Kidney (tissue), 14 donors: ENCODE measurements around the gene STUB1. TPM values are rescaled to one million over a fixed set of nuclear protein-coding genes. Genes with fewer than 3 reads are reported as not detected.

Experiments used
- DNase-seq, 5 donors: peaks; one replicate each; pipeline ENCODE4 v3.0.0-alpha.2; 2013 to 2020
- FAIRE-seq: peaks from 2 replicates; lab custom pipeline; 2012; peaks lifted over from hg19 to GRCh38; lab: Jason Lieb, UNC
- H3K27ac ChIP-seq, 2 donors: one replicate each; pipeline ENCODE4 v1.7.0; 2013; ENCODE audit warnings: low read depth in 2 of 2, low read length in 2 of 2, inconsistent platforms in 1 of 2
- H3K27me3 ChIP-seq: one replicate; pipeline ENCODE4 v1.7.1; 2013; ENCODE audit warnings: low read length, inconsistent platforms; ENCODE audit not compliant: control insufficient read depth, insufficient read depth
- H3K36me3 ChIP-seq, 3 donors: one replicate each; pipeline versions ENCODE4 v1.7.0 to v1.7.1; 2013; ENCODE audit warnings: low read length in 3 of 3, control low read depth in 1 of 3, inconsistent platforms in 1 of 3; ENCODE audit not compliant: insufficient read depth in 3 of 3, control insufficient read depth in 2 of 3
- H3K4me1 ChIP-seq, 3 donors: one replicate each; pipeline versions ENCODE4 v1.7.0 to v1.7.1; 2013; ENCODE audit warnings: low read length in 3 of 3, inconsistent platforms in 1 of 3, low read depth in 1 of 3; ENCODE audit not compliant: control insufficient read depth in 2 of 3, insufficient read depth in 2 of 3
- H3K4me3 ChIP-seq, 3 donors: one replicate each; pipeline versions ENCODE4 v1.7.0 to v1.8.1; 2013; ENCODE audit warnings: low read length in 3 of 3, control low read depth in 1 of 3, inconsistent platforms in 1 of 3
- H3K9ac ChIP-seq, 3 donors: one replicate each; pipeline versions ENCODE4 v1.7.0 to v1.7.1; 2013; ENCODE audit warnings: low read length in 3 of 3, control low read depth in 1 of 3, inconsistent platforms in 1 of 3
- H3K9me3 ChIP-seq, 3 donors: one replicate each; pipeline versions ENCODE4 v1.7.0 to v1.7.1; 2013; ENCODE audit warnings: low read length in 3 of 3, control low read depth in 1 of 3, inconsistent platforms in 1 of 3; ENCODE audit not compliant: control insufficient read depth in 2 of 3, insufficient read depth in 1 of 3
- CTCF ChIP-seq: IDR thresholded peaks from 3 replicates; pipeline ENCODE4 v1.5.1; 2012; ENCODE audit warnings: mild to moderate bottlenecking, moderate library complexity, borderline replicate concordance; ENCODE audit not compliant: insufficient read depth; ENCODE audit errors: extremely low read depth
- intact Hi-C: fragments of 100-400 bp; cut with DNase I; formaldehyde crosslinking; loops from one replicate; pipeline ENCODE4 v1.11.1; 2022
- polyA plus RNA-seq: library from polyadenylated mRNA; stranded (reverse); fragments of 350-450 nt; fragmentation: Illumina TruSeq; extraction: RNeasy Lipid Tissue Mini Kit (QIAGEN cat#74804); gene quantifications from one replicate; pipeline ENCODE4 v1.2.3, GENCODE V29; 2014; ENCODE audit warnings: low read depth, low replicate concordance; ENCODE audit not compliant: insufficient read depth
- total RNA-seq: library from RNA; stranded (reverse); fragmentation: NEBNext Ultra II Directional; extraction: Animal tissue kit (Norgen Biotek cat#: 25700); gene quantifications from one replicate; pipeline ENCODE4 v1.2.1, GENCODE V29; 2021
- donor health status: control.
- donor health status: control.
- donor health status: control.
- donor health status: control.
- donor health status: control.
- donor health status: DM: yes; HTN: yes; CAD: no.
- donor health status: Normal renal cell carcinoma (clear cell type).

Gene STUB1
- total and polyA plus RNA-seq, 2 donors from 2014 or later: 92.9 to 218 TPM

- H3K4me3 ChIP-seq: peak overlapping the region in 2 of 3 donors; percentile 76 to 77
- TF ChIP-seq CTCF: no peak
- H3K27me3 ChIP-seq: no peaks in the 10 kb centered on the region
- peaks cover 0 to 36% (median 12%) of the 10 kb centered on the region in 3 donors for H3K4me1 ChIP-seq
- no peak for FAIRE-seq
- no peaks in the 10 kb centered on the region for H3K9me3 ChIP-seq
- peak overlapping the region in 2 of 3 donors; percentile 55 to 69 for H3K9ac ChIP-seq
- peak in 1 of 5 donors; percentile 46 for DNase-seq
- H3K27ac ChIP-seq: peak overlapping the region; percentile 80 to 86
- no peaks in the 10 kb centered on the region for H3K36me3 ChIP-seq
- intact Hi-C loops: no loop called here
Measured at GRCh38 chr16:642189-643049, 37.8 kb upstream of the STUB1 start.

GRCh38 chr16:643050-643368, 37.2 kb upstream of the STUB1 start:
- intact Hi-C loops: no loop called here
- no peaks in the 10 kb centered on the region for H3K9me3 ChIP-seq
- peaks cover 0 to 35% (median 12%) of the 10 kb centered on the region in 3 donors for H3K4me1 ChIP-seq
- no peaks in the 10 kb centered on the region for H3K36me3 ChIP-seq
- no peak for TF ChIP-seq CTCF
- no peak for FAIRE-seq
- H3K9ac ChIP-seq: peak overlapping the region in 2 of 3 donors; percentile 55 to 69
- peak overlapping the region; percentile 79 to 86 for H3K27ac ChIP-seq
- peak overlapping the region in 2 of 3 donors; percentile 76 to 77 for H3K4me3 ChIP-seq
- no peaks in the 10 kb centered on the region for H3K27me3 ChIP-seq
- DNase-seq: no peak

- no peak for DNase-seq
- peaks cover 0 to 36% (median 12%) of the 10 kb centered on the region in 3 donors for H3K4me1 ChIP-seq
- peak overlapping the region in 1 of 3 donors; percentile 77 for H3K4me3 ChIP-seq
- H3K9me3 ChIP-seq: no peaks in the 10 kb centered on the region
- H3K27me3 ChIP-seq: no peaks in the 10 kb centered on the region
- no peak overlapping the region for H3K9ac ChIP-seq
- no peak overlapping the region for H3K27ac ChIP-seq
- intact Hi-C loops: no loop called here
- no peak for TF ChIP-seq CTCF
- H3K36me3 ChIP-seq: no peaks in the 10 kb centered on the region
- no peak for FAIRE-seq
Measured at GRCh38 chr16:644556-644955, 35.7 kb upstream of the STUB1 start.
